Adrenal gland (tissue), 5 donors: ENCODE data around the gene ENPP7.

Experiments
- POLR2A ChIP-seq, 2 donors: fragments of 450-650 bp; IDR thresholded peaks; one replicate each; pipeline ENCODE4 v1.6.1; 2017; ENCODE audit warnings: antibody characterized with exemption in 2 of 2, mild to moderate bottlenecking in 2 of 2, moderate library complexity in 1 of 2
- TF ChIP-seq, protein P1 (sequence below), 6 experiments: fragments of 450-650 bp in 4 of 6; fragments of 200-600 bp in 2 of 6; sonication (generic) in 1 of 6; IDR thresholded peaks; 1 replicate in 5 of 6; 2 replicates in 1 of 6; pipeline versions ENCODE4 v1.5.1 to v1.8.0; 2016 to 2021; ENCODE audit warnings: antibody characterized with exemption in 6 of 6, mild to moderate bottlenecking in 2 of 6, moderate library complexity in 1 of 6
- donor health status: DM: no; HTN: no; CAD: no.

DNA sequence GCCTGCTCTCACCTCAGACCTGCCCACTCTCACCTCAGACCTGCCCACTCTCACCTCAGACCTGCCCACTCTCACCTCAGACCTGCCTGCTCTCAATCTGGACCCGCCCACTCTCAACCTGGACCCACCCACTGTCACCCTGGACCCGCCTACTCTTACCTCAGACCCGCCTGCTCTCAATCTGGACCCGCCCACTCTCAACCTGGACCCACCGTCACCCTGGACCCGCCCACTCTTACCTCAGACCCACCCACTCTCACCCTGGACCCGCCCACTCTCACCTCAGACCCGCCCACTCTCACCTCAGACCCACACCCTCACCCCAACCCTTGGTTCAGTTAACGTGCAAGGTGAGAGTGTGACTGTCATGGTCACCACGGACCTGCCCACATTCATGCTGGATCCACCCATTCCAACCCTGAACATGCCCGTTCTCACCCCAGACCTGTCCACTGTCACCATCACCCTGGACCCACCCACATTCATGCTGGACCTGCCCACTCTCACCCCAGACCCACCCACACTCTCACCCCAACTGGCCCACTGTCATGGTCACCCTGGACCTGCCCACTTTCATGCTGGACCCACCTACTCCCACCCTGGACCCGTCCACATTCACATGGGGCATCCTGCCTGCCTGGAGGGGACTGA lies 31.2 kb upstream of the ENPP7 start:
- no peak for TF ChIP-seq POLR2A (IDR thresholded peaks at IDR 0.05)
- TF ChIP-seq, protein P1, sequence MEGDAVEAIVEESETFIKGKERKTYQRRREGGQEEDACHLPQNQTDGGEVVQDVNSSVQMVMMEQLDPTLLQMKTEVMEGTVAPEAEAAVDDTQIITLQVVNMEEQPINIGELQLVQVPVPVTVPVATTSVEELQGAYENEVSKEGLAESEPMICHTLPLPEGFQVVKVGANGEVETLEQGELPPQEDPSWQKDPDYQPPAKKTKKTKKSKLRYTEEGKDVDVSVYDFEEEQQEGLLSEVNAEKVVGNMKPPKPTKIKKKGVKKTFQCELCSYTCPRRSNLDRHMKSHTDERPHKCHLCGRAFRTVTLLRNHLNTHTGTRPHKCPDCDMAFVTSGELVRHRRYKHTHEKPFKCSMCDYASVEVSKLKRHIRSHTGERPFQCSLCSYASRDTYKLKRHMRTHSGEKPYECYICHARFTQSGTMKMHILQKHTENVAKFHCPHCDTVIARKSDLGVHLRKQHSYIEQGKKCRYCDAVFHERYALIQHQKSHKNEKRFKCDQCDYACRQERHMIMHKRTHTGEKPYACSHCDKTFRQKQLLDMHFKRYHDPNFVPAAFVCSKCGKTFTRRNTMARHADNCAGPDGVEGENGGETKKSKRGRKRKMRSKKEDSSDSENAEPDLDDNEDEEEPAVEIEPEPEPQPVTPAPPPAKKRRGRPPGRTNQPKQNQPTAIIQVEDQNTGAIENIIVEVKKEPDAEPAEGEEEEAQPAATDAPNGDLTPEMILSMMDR (IDR thresholded peaks at IDR 0.05), result no peak
